Ramos (cell line): ENCODE results near the gene SPRED1.
"Not testable (repeated sequence)": the region's sequence is repeated elsewhere in the genome, so short reads cannot be mapped to it uniquely, and the experiment has no call there.

ENCODE experiments used
- in situ Hi-C: fragments of 300-500 bp; cut with MboI; formaldehyde crosslinking; loops from one replicate; pipeline ENCODE4 v1.14.3; 2022; ENCODE audit warnings: low sequenced_read_pairs; ENCODE audit not compliant: unreplicated experiment

SPRED1 gene

DNA sequence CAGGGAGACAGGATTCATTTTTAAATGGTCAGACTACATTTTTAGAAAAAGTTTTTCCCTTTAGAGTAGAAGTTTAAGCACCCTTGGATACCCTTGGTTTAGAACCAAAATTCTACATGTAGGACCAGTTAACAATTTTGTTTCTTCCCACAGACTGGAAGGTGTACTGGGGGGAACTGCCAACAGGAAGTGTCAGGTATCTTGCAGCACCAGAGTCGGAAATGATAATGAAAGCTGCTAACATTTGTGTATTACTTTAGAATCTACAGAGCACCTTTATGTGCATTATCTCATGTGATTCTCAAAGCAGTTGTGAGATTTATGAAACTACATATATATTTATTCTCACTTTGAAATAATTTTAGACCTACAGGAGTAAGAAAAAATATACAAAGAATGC lies 21.5 kb downstream of the SPRED1 start:
- in situ Hi-C loops = no loop called here

DNA sequence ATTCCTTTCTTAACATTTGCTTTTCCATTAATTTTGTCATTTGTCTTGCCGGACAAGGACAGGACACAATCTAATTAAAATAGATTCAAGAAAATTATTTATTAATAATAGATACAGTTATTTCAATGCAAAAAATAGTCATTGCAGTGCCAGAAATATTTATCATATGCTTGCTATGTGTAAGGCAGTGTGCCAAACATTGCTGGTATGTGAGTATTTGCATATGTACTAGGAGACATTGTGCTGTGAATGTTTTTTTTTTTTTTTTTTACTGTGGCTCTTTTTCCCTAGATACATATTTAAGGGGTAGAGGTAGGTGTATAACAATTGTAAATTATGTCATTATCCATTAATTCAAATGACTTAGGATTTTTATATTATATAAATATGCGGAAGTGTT lies 23.3 kb downstream of the SPRED1 start:
- in situ Hi-C loops = no loop called here

DNA sequence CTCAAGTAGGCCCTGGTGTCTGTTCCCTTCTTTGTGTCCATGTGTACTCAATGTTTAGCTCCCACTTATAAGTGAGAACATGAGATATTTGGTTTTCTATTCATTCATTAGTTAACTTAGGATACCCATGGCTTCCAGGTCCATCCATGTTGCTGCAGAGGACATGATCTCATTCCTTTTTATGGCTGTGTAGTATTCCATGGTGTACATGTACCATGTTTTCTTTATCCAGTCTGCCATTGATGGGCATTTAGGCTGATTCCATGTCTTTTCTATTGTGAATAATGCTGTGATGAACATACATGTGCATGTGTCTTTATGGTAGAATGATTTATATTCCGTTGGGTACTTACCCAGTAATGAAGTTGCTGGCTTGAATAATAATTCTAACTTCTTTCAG lies 24.6 kb downstream of the SPRED1 start:
- in situ Hi-C loops = not testable (repeated sequence)

DNA sequence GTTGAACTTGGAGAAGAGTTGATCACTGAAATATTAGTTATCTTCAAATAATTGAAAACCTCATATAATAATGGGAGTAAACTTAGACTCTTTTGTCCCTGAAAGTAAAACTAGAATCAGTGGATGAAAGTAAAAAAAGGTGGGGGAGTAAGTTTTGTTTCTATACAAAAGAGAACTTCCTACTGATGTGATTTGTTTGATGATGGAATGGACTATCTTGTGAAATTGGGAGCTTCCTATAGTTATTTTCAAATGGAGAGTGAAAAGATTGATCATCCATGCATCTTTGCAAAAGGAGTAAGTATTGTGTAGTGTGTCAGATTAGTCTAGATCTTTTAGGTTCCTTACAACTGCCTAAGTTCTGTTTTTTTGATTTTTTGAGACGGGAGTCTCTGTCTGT lies 28.4 kb downstream of the SPRED1 start:
- in situ Hi-C loops = no loop called here

DNA sequence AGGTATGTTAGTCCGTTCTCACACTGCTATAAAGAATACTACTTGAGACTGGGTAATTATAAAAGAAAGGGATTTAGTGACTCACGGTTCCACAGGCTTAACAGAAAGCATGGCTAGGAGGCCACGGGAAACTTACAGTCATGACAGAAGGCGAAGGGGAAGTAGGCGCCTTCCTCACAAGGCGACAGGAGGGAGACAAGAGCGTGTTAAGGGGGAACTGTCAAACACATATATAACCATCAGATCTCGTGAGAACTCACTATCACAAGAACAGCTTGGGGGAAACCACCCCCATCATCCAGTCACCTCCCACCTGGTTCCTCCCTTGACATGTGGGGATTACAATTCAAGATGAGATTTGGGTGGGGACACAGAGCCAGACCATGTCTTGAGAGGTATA lies 30.4 kb downstream of the SPRED1 start:
- in situ Hi-C loops = no loop called here

DNA sequence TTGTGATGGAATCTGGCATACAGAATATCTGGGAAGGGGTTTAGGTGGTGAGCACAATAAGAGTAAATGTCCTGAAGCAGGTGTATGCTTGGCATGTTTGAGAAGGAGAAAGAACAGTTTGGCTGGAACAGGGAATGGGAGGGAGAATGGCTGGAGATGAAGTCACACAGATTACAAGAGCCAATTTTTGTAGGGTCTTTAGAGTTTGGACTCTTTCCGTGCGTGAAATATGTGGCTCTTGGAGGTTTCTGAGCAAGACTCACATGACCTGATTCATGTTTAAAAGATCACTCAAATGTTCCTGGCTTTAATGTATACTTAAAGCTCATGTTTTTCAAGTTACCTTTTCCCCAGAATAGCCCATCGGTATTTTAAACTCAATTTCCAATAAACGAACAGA lies 32.8 kb downstream of the SPRED1 start:
- in situ Hi-C loops = no loop called here

DNA sequence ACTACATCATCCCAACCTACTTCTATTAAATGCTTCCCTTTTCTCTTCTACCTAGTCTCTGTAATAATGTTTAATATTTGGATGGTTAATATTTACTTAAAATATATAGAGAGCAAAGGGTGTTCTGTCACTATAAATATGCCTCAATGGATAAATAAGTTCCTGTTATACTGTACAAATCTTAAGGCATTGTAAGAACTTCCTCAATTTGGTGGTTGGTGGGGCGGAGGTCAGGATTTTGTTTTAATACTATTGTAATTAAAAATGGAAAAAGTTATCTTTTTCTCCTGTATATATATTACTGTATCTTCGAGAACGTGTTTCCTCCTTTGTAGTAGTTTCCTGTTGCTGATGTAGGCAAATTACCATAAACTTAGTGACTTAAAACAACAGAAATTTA lies 41.5 kb downstream of the SPRED1 start:
- in situ Hi-C loops = no loop called here

DNA sequence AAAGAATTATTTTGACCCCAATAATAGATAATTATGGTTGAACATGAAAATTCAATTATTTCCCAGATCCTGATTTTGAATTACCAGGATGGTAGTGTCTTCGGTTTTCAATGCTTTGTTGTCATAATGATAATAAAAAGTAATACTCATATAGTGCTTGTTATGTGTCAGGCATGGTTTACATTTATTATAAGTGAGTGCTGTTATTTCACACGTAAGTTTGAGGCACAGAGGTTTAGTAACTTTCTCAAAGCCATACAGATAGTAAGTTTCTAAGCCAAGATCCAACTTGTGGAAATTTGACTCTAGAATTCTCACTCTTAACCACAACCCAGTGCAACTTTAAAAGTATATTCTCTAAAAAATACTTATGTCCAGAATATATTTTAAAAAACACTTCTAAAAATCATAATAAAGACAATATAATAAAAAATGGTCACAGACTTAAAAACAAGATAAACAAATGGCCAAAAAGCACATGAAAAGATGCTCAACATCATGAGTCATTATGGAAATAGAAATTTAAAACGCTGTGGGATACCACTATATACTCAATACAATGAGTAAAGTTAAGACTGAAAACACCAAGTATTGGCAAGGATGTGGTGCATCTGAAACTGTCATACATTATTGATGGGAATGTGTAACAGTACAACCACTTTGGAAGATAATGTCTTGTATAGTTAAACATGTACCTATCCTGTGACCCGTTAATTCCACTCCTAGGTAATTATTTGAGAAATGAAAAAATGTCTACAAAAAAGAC lies 45.2 kb downstream of the SPRED1 start:
- in situ Hi-C loops = no loop called here

DNA sequence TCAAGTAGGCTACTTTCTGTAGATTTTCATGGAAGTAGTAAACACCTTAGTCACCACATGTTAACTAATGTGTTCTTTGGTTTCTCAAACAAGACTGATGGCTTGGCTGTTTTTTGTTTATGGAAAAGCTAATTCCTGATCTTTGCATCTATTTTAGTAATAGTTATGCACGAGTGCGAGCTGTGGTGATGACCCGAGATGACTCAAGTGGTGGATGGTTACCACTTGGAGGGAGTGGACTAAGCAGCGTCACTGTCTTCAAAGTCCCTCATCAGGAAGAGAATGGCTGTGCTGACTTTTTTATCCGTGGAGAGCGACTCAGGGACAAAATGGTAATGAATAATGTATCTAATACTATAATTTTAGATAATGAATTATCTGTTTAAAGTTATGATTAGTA lies 46.6 kb downstream of the SPRED1 start:
- in situ Hi-C loops = no loop called here

DNA sequence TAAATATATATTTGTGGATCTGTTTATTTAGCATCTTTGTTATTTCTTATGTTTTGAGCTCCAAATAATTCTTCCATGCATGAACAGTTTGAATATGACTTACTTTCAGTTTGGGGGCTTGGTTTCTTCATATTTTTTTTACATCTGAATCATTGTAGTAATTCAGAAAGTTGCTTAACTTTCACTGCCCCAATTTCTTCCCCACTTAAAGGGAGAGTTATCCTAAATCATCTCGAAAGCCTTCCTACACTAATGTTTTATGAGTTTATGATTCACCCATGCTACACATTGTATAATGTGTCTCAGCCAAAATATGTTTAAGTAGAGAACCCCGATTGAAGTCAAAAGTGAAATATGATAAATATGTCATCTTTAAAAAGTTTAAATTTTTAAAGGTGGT lies 47.8 kb downstream of the SPRED1 start:
- in situ Hi-C loops = no loop called here

DNA sequence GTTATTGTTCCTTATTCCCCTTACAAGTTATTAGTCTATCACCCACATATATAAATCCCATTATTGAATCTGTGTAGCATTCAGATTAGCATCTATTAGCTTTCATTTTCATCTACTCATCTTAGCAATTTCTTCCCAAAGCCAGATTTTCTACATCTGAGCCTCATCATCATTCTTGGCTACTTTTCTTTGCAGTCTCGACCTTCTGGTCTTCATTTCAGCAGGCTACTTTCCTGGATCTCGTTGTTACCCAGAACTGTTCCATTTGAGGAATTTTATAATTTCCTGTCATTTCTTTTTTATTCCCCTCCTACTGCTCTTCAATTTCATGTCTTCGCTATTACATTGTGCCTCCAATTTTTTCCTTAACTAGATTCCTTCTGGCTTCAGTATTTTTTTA lies 51.8 kb downstream of the SPRED1 start:
- in situ Hi-C loops = no loop called here

DNA sequence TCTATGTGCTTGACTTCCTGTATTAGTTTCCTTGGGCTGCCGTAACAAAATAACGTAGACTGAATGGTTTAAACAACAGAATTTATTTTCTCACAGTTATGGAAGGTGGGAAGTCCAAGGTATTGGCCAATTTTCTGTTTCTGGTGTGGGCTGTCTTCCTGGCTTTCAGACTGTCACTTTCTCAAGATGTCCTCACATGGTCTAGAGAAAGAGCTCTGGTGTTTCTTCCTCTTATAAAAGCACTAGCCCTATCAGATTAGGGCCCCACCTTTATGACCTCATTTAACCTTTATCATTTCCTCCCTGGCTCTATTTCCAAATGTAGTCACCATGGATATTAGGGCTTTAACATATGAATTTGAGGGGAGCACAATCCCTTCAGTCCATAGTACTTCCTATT lies 54.6 kb downstream of the SPRED1 start:
- in situ Hi-C loops = no loop called here

DNA sequence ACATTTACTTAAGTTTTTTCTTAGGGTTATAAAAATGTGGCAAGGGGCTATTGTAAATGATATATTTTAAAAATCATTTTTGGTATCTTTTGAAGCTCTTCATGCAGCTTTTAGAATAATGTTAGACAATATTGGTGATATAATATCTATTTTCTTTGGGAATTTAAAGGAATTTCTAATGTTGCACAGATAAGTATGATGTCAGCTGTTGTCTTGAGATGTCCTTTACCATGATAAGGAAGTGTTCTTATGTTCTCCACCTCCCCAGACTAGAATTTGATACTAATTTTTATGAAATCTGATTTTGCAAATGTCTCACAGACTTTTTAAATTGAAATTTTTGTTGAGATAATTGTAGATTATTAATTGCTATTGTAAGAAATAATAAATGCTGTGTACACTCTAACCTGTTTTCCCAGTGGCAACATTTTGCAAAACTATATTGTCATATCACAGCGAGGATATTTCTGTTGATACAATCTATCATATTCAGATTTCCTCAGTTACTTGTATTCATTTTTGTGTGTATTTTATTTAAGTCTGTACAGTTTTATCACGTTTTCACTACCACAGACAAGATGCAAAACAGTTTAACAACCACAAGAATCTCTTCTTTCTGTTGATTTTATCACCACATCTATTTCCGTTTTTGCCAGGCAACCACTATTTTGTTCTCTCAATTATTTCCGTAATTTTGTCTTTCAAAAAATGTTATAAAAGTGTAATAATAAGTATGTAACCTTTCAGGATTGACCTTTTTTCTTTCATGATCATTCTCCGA lies 55.4 kb downstream of the SPRED1 start:
- in situ Hi-C loops = no loop called here

DNA sequence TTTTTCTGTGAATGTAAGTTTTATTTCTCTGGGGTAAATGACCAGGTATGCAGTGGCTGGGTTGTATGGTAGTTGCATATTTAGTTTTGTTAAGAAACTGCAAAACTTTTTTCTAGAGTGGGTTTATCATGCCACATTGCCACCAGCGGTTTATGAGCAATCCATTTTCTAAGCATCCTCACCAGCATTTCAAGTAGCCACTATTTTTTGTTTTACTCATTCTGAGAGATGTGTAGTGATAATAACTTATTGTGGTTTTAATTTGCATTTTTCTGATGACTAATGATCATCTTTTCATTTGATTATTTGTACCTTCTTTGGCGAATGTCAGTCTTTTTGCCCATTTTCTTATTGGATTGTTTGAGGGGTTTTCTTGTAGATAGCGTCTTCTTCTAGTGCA lies 56.2 kb downstream of the SPRED1 start:
- in situ Hi-C loops = no loop called here

DNA sequence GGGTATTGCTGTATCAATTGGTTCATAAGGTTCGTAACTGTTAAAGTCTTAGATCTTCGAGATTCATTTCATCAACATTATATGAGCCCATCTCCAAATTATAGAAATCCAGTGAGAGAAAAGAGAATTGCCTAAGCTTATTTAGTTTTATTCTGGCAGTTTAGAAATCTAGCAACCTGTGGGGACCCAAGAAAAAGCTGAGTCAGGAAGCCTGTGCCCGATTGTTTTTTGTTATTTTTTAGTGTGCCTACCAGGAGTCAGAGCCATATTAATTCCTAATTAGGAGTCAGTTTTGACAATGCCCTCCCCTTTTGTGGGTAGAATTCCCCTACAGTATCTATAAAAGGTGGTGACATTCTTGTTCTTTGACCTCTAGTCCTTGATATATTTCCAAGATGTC lies 59.6 kb downstream of the SPRED1 start:
- in situ Hi-C loops = no loop called here

DNA sequence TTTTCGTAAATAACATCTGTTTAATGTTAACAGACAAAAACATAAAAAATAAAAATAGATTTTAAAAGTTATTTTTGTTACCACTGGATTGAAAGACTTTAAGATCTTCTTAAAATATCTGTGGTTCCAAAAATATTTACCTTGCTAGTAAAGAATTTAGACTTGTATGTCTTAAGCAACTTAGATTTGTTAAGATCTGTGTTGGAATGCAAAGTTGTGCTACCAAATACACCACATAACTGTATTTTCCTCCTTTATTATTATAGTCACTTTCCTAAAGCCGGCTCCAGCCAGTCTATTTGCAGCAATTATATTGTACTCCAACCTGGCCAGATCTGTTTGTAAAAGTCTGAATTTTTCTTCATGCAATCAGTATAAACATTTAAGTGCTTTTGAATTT lies 63.7 kb downstream of the SPRED1 start:
- in situ Hi-C loops = no loop called here

DNA sequence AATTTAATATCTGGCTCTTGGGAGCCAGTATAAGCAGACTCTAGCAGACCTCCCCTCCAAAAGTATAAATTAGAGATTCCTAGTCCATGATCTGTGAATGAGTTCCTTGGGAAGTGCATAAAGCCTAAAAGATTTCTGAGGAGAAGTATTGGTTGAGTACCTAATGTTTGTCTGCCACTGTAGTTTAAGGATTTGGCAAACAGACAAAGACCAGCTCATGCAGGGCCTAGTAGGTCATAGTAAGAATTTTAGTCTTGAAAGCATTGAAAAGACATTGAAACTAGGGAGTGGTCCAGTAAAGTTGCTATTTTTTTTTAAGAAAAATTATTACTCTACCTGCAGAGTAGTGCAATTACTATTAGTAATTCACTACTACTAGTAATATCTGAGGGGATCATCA lies 67.5 kb downstream of the SPRED1 start:
- in situ Hi-C loops = no loop called here

DNA sequence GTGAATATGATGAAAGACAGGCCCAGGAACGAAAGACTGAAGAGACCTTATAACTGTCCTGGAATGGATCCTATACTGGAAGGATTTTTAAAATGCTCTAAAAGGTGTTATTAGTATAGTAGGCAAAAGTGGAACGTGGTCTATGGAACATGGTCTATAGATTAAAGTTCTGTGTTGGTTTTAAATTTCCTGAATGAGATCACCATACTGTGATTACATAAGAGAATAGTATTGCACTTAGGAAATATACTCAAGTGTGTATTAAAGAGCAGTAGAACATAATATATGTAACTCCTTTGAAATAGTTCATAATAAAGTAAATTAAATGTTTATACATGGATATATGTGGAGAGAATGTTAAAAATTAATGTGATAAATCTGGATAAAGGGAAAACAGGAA lies 68.2 kb downstream of the SPRED1 start:
- in situ Hi-C loops = no loop called here

DNA sequence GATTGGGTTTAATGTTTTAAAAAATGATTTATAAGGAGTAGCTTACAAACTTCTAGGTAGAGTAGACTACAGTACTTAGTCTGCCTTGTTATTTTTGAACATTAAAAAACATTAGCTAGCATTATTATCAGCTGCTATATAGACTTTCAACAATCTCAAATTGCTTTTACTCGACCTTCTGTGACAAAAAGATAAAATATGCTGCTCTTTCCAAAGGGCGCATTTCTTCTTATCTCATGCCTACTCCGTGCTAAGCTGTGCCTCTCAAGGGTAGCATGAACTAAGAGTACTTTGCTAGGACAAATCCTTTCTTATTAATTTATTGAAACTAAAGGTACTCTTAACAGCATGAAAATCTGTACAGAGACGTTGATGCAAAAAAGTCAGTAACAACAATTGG lies 71.3 kb downstream of the SPRED1 start:
- in situ Hi-C loops = no loop called here

DNA sequence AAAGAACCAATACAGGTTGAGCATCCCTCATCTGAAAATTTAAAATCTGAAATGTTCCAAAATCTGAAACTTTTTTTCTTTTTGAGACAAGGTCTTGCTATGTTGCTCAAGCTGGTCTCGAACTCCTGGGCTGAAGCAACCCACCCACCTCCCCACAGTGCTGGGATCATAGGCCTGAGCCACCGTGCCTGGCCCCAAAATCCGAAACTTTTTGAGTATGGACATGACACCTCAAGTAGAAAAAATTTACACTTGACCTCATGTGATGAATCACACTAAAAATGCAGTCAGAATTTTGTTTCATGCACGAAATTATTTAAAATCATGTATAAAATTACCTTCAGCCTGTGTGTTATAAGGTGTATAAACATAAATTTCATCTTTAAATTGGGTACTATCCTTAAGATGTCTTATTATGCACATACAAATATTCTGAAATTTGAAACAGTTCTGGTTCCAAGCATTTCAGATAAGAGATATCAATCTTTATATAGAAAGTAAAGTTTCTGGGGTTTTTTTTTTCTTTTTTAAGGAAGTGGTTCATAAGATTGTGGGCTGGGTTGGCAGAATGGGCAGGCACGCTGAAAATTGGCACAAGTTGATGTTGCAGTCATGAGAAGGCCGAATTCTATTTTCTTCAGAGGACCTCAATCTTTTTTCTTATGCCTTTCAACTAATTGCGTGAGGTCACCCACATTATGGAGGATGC lies 72.5 kb downstream of the SPRED1 start:
- in situ Hi-C loops = no loop called here

DNA sequence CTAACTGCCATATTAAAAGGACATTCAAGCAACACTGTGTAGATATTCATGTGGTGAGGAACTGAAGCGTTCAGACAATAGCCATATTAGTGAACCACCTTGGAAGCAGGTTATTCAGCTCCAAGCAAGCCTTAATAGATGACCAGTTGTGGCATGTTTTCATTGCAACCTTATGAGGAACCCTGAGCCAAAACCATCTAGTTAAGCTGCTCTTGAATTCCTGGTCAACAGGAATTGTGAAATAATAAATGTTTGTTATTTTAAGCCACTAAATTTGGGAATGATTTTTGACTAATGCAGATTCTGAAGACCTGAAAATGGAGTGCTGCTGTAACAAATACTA lies 73.0 kb downstream of the SPRED1 start:
- in situ Hi-C loops = no loop called here
